ENCODE measurements around the gene ASPDH.

DNA sequence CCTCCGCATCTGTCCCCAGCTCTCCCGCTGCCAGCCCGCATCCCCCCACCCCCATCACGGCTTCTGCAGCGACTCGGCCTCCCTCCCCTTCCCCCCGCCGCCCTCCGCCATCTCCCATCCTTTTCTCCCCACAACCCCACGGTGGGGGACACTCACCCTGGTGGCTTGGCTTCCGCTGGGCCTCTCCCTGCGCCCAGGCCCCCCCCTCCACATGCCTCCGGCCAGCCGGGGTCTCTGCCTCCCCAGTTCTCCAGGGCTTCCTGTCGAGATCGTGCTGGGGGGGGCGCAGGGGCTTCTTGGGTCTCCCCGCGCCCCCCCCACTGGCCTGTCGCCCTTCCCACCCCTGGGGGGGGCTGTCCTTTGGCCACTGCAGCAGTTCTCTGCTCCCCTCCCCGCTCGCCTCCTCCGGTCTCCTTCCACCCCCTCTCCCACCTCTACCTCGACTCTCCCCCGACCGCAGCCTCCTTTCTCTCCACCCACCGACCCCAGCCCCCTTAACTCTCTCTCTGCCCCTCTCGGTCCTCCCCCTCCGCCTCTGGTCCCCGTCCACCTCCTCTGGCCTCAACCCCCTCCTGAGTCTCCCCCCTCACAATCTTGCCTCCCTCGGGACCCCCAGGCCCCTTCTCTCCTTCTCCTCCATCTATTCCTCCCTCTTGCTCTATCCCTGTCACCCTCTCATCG is 37.5 kb upstream of the ASPDH start:
- TF ChIP-seq POLR2A (IDR thresholded peaks at IDR 0.05) (no peak), POLR2AphosphoS5 (IDR thresholded peaks at IDR 0.05) (no peak), EP300 (IDR thresholded peaks at IDR 0.05; ENCODE audit: low read depth) (no peak)
- TF ChIP-seq, protein P1, sequence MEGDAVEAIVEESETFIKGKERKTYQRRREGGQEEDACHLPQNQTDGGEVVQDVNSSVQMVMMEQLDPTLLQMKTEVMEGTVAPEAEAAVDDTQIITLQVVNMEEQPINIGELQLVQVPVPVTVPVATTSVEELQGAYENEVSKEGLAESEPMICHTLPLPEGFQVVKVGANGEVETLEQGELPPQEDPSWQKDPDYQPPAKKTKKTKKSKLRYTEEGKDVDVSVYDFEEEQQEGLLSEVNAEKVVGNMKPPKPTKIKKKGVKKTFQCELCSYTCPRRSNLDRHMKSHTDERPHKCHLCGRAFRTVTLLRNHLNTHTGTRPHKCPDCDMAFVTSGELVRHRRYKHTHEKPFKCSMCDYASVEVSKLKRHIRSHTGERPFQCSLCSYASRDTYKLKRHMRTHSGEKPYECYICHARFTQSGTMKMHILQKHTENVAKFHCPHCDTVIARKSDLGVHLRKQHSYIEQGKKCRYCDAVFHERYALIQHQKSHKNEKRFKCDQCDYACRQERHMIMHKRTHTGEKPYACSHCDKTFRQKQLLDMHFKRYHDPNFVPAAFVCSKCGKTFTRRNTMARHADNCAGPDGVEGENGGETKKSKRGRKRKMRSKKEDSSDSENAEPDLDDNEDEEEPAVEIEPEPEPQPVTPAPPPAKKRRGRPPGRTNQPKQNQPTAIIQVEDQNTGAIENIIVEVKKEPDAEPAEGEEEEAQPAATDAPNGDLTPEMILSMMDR (IDR thresholded peaks at IDR 0.05) = no peak

All from transverse colon (tissue), 4 donors.